Measurements from ENCODE around the gene PODXL2.

The PODXL2 gene

GRCh38 chr3:127685708-127686511 lies 56.9 kb downstream of the PODXL2 start:
- TF ChIP-seq CTCF (IDR thresholded peaks at IDR 0.05; ENCODE audit: insufficient read depth, low read depth, low read length, missing control alignments), result no peak
- no peak overlapping the region for H3K4me3 ChIP-seq (ENCODE audit: low read depth, low read length)
- DNase-seq (ENCODE audit: low read depth), result no peak

- H3K4me3 ChIP-seq (ENCODE audit: low read depth, low read length), result no peak overlapping the region
- no peak for DNase-seq (ENCODE audit: low read depth)
- no peak for TF ChIP-seq CTCF (IDR thresholded peaks at IDR 0.05; ENCODE audit: insufficient read depth, low read depth, low read length, missing control alignments)
These were observed 57.5 kb downstream of the PODXL2 start for GRCh38 chr3:127686512-127686894.

- no peak for DNase-seq (ENCODE audit: low read depth)
- TF ChIP-seq CTCF (IDR thresholded peaks at IDR 0.05; ENCODE audit: insufficient read depth, low read depth, low read length, missing control alignments), result no peak
- no peak overlapping the region for H3K4me3 ChIP-seq (ENCODE audit: low read depth, low read length)
These were observed 58.3 kb downstream of the PODXL2 start for GRCh38 chr3:127687228-127687737.

GRCh38 chr3:127688022-127688415 lies 59.0 kb downstream of the PODXL2 start:
- DNase-seq (ENCODE audit: low read depth), result no peak
- TF ChIP-seq CTCF (IDR thresholded peaks at IDR 0.05; ENCODE audit: insufficient read depth, low read depth, low read length, missing control alignments), result no peak
- no peak overlapping the region for H3K4me3 ChIP-seq (ENCODE audit: low read depth, low read length)

GRCh38 chr3:127688416-127689265 lies 59.7 kb downstream of the PODXL2 start:
- TF ChIP-seq CTCF (IDR thresholded peaks at IDR 0.05; ENCODE audit: insufficient read depth, low read depth, low read length, missing control alignments), result no peak
- no peak overlapping the region for H3K4me3 ChIP-seq (ENCODE audit: low read depth, low read length)
- DNase-seq (ENCODE audit: low read depth), result no peak

- no peak overlapping the region for H3K4me3 ChIP-seq (ENCODE audit: low read depth, low read length)
- no peak for TF ChIP-seq CTCF (IDR thresholded peaks at IDR 0.05; ENCODE audit: insufficient read depth, low read depth, low read length, missing control alignments)
- no peak for DNase-seq (ENCODE audit: low read depth)
These were observed 60.4 kb downstream of the PODXL2 start for GRCh38 chr3:127689266-127689860.
